GM19397 (cell line): ENCODE data around the gene GALNT3.

ENCODE experiments used
- ATAC-seq: cut with Tn5 transposase; IDR thresholded peaks from one replicate; pipeline ENCODE4 v1.9.1; 2021; ENCODE audit warnings: mild to moderate bottlenecking, moderate library complexity; ENCODE audit not compliant: unreplicated experiment

GALNT3 gene

DNA sequence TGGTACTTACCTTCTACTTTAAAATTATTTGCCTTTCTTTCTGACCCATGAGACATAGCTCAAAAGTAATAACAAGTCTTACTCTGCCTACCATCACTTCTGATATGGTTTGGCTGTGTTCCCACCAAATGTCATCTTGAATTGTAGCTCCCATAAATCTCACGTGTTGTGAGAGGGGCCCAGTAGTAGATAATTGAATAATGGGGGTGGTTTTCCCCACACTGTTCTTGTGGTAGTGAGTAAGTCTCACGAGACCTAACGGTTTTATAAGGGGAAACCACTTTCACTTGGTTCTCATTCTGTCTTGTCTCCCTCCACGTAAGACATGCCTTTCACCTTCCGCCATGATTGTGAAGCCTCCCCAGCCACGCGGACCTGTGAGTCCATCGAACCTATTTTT lies 47.5 kb downstream of the GALNT3 start:
- ATAC-seq = no peak

DNA sequence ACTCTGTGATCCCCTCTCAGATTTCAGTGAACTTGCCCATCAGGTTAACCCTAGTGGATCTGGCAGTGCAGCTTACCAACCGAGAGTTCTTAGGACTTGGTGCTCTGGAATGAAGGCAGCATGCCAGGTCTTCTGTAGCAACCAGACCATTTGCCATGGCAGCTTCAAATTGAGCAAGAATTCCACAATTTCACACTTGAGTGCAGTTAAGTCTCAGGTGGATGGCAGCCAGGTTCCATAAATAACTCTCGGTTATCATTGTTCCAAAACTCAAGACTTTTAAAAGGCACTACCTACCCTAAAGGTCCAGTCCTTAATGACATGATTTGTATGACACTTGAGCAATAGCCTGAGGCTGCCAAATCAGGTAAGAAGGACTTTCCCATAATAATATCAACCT lies 48.1 kb downstream of the GALNT3 start:
- no peak for ATAC-seq

DNA sequence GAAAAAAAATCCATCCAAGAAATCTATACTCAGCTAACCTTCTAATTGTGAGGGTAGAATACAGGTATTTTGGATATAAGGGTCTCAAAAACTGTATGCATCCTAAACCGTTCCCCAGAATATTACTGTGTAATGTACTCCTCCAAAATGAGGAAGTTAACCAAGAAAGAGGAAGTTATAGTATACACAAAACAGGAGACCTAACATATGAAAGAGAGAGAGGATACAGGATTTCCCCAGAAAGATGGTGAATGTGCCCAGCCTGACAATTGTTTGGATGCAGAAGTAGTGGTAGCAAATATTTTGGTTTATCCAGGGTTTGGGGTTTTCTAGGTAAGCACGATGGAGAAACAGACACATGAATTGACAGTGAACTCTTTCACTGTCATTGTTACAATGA lies 50.6 kb downstream of the GALNT3 start:
- ATAC-seq = peak; percentile 93

DNA sequence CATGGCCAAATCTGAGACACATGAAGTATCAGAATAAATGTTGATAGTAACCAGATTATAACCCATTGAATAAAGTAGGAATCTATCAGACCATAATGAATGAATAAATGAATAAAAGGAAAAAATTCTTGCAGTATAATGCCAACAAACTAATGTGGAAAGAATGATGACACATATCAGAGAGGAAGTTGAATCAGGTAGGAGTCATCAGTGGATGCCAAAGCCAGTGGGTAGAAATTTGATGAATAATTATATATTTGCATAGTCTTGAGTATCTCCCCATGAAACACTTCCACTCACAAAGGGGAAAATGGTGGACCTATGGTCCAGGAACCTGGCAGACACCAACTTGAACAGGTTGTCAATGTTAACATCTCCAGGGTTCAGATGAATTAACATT lies 68.6 kb downstream of the GALNT3 start:
- ATAC-seq = no peak

DNA sequence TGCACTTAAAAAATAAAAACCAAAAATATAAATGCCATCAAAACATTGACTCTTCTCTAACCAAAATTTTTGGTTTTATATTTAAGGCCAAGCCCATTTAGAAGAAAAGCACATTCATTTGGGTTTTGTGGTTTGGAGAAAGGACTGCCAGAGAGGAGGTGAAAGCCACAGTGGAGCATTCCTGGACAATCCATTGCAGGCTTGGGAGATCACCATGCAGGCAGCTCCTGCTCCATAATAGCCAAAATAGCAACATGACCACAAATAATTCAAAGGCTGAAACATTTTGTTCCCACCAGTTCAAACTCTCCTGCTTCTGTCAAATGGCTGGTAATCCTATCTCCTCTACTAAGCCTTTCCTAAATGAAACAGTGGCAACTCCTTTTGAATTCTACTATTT lies 73.5 kb downstream of the GALNT3 start:
- ATAC-seq = no peak

DNA sequence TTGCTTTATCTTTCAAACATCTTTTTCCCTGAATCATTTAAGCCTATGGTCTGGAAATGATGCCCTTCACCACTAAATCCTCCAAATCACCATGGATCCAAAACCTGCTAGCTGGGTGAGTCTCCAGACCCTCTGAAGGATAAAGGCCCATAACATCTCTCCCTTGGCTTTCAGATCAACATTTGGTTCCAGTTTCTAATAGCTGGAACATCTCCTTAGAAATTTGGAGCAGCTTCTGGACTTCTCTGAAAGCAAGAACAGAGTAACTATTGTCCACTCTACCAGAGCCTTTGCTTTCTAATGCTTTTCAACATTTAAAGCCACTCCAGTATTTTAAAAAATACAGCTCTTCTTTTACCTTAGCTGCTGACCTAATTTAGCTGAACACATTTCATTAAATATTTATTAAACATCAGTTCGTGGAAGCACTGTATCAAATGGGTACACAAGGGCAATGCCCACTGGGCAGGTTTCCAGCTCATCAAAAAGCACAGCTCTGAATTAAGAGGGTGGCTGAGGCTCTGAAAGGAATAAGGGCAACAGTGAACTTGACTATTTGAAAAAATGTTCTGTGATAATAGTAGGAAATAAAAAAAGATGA lies 75.3 kb downstream of the GALNT3 start:
- no peak for ATAC-seq

DNA sequence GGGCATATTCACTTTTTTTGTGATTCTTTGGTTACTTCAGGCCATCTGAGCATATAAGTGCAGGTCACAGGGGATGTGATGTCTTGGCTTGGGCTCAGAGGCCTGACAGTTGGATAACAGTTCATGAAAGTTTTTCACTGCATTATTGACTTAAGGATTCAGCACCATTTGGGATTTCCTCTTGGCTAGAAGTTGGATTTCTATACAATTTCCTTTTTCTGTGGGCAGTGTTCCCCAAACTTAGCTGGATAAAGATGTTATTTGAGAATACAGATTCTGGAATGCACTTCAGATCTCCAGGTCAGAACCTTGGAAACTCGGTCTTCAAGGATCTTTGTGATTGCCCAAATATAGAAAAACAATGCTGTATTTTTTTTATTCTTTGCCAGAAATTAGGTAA lies 78.0 kb downstream of the GALNT3 start:
- ATAC-seq = no peak

DNA sequence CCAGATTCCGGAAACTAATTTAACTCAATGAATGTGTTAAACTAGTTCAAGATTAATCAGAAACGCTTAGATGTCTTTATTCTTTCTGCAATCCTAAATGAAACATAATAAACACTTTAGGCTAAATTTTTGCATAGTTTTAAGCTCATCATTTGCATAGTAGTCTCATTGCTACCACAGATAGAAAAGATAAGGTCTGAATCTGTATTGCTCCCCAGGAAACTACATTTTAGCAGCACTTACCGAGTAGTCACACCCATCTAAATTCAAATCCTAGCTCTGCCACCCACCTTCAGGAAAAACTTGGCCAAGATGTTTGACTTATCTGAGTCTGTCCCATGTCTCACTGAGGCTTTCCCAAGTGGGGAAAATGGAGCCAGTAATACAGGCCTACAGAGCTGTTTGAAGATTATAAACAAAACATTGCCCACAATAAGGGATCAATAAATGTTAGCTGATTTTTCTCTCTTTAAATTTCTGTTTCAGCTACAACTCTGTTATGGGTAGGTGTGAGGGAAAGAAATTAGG lies 87.0 kb downstream of the GALNT3 start:
- ATAC-seq = no peak

DNA sequence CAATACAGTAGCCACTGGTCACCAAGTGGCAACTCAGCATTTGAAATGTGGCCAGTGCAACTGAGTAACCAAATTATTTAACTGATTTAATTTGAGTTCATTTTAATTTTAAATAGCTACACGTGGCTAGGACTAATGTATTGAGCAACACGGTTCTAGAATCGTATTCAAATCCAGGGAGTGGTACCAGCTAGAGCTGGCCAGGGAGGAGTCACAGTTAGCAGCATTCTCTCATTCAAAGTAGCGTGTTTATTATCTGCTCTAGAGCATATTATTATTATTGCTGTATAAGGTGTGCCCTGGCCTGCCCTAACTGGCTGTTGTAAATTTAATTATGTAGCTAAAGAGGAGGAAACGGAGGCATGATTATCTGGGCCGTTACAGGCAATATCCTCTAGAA lies 92.9 kb downstream of the GALNT3 start:
- ATAC-seq = no peak

DNA sequence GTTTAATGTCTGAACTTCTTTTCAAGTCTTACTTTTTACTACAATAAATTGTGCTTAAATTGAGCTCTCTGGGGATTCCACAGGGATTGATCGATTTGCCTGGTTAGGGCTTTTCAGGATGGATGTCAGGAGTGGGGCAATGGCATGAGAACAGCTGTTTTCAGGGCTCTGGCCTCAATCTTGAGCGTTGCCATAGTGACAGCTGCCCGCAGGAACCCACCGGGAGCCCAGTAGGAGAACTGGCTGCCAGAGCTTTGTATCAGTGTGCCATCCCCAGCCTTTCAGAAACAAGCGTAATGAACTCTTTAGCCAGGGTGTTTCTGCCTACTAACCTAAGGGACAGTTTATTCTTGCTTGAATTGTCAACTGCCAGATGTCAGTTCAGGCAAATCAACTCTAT lies 93.5 kb downstream of the GALNT3 start:
- no peak for ATAC-seq

DNA sequence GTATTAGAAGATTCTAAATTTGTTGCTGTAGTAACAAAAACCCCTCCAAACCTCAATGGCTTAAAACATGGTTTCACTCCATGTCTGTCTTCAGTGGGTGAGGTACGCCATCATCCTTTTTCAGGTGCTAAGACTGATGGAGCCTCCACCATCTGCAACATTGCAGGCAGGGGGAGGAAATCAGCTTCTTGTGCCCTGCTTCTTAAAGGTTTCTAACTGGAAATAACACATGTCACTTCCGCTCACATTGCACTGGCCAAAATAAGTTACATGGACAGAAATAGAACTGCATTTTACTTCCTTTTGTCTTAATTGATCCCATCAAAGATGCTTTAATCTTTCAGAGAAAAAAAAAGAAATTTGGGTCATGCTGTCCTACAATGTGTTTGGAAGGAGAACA lies 94.1 kb downstream of the GALNT3 start:
- no peak for ATAC-seq

DNA sequence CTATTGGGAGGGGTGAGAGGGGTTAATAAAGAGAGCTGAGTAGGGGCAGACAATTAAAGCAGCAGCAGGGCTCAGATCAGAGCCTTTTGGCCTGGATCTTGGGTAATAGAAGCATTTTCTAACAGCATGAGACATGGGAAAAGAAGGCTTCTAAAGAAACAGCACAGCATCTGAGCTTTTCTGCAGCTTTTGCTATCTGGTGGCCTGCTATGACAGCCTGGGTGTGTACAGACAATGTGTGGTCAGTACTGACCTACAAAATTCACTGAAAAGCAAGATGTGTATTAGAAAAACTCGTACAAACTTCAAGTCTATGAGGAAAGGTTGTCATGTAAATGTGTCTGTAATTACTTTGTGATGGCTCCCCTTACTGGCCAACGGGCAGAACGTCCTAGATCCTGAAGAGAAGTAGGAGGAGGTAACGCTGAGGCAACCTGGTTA lies 95.6 kb downstream of the GALNT3 start:
- peak; percentile 76 for ATAC-seq

DNA sequence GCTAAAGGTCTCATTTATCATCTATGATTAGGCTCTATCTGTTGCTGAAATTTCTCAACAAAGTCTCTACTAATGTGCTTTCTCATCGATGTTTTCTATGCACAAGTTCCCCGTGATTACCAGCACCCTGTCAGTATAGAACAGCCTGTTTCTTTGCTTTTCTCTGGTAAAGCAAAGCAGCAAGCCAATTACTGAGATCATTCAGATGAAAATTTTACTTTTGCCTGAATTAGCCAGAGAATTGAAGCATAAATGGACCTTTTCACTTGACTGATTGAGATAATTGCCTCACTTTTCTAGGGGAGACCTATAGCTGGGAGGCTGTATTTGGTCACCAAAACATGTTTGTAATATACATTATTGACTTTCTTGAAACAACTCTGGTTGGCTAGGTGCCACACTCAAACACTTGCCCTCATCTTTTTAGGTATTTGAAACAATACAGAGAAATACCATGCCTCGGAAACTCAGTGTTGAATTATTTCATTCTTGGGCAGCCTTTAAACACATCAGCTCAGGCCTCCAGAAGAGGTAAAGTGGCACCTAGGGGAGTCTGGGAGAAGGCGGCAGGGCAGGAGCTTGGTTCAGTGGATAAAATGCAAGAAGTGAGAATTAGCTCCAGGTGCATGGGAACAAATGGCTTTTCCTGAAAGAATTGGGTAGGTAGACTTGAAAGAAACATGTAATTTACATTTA lies 96.2 kb downstream of the GALNT3 start:
- no peak for ATAC-seq
